Smooth muscle cell (in vitro differentiated cells): ENCODE measurements around the gene NADSYN1. TPM values are rescaled to one million over a fixed set of nuclear protein-coding genes. Genes with fewer than 3 reads are reported as not detected.

Source experiments
- DNase-seq: peaks from one replicate; lab custom pipeline; 2025; ENCODE audit not compliant: unreplicated experiment; lab: John Stamatoyannopoulos, UW
- H2AFZ ChIP-seq: fragments of 200-600 bp; sonication (generic); 2 replicates; pipeline ENCODE4 v1.6.0; 2016; ENCODE audit warnings: antibody characterized with exemption, low read depth, mild to moderate bottlenecking
- H3F3A ChIP-seq: fragments of 200-600 bp; sonication (generic); 2 replicates; pipeline ENCODE4 v1.6.0; 2017; ENCODE audit warnings: antibody characterized with exemption, low read depth
- H3K27ac ChIP-seq: fragments of 200-600 bp; sonication (generic); 2 replicates; pipeline ENCODE4 v1.5.1; 2016; ENCODE audit warnings: low read depth, mild to moderate bottlenecking
- H3K27me3 ChIP-seq: fragments of 200-600 bp; sonication (generic); 2 replicates; pipeline ENCODE4 v1.6.1; 2016; ENCODE audit warnings: low read depth, mild to moderate bottlenecking
- H3K36me3 ChIP-seq: fragments of 200-600 bp; sonication (generic); 2 replicates; pipeline ENCODE4 v1.5.1; 2016; ENCODE audit warnings: low read depth
- H3K4me1 ChIP-seq: fragments of 200-600 bp; sonication (generic); 2 replicates; pipeline ENCODE4 v1.5.1; 2016; ENCODE audit warnings: low read depth
- H3K4me2 ChIP-seq: fragments of 200-600 bp; sonication (generic); 2 replicates; pipeline ENCODE4 v1.6.0; 2016; ENCODE audit warnings: mild to moderate bottlenecking
- H3K4me3 ChIP-seq: fragments of 200-600 bp; sonication (generic); 2 replicates; pipeline ENCODE4 v1.5.1; 2016; ENCODE audit warnings: mild to moderate bottlenecking
- H3K79me2 ChIP-seq: fragments of 200-600 bp; sonication (generic); 2 replicates; pipeline ENCODE4 v1.6.0; 2016; ENCODE audit warnings: low read depth, mild to moderate bottlenecking
- H3K9ac ChIP-seq: fragments of 200-600 bp; sonication (generic); 2 replicates; pipeline ENCODE4 v1.6.0; 2016; ENCODE audit warnings: low read depth
- H3K9me3 ChIP-seq: fragments of 200-600 bp; sonication (generic); replicated peaks from 2 replicates; pipeline ENCODE4 v1.5.1; 2016; ENCODE audit warnings: low read depth
- H4K20me1 ChIP-seq: fragments of 200-600 bp; sonication (generic); 2 replicates; pipeline ENCODE4 v1.6.0; 2016; ENCODE audit warnings: low read depth
- CTCF ChIP-seq: fragments of 200-600 bp; sonication (generic); IDR thresholded peaks from 2 replicates; pipeline ENCODE4 v1.5.1; 2017; ENCODE audit warnings: borderline replicate concordance, mild to moderate bottlenecking, antibody characterized with exemption; ENCODE audit not compliant: insufficient read depth, poor library complexity, severe bottlenecking
- WGBS: methylation state at CpG from one replicate; pipeline ENCODE4 v1.1.7; 2016; ENCODE audit warnings: low lambda C conversion rate; 5-methylcytosine and 5-hydroxymethylcytosine counted together
- polyA plus RNA-seq: library from polyadenylated mRNA; unstranded; fragments of >200 nt; fragmentation: Nextera tagmentation; extraction: Ambion mirVana; gene quantifications from 2 replicates; pipeline ENCODE4 v1.2.1, GENCODE V29; 2016
- total RNA-seq: library from RNA; depleted of rRNA; stranded (reverse); fragments of >200 nt; gene quantifications from 2 replicates; pipeline ENCODE4 v1.2.3, GENCODE V29; 2014

NADSYN1 gene
- total and polyA plus RNA-seq, 2 experiments from 2014 or later, result 30.2 to 33.8 TPM

- no peak for TF ChIP-seq CTCF
- Histone ChIP-seq H2AFZ (no peak overlapping the region), H3K4me1 (no peaks in the 10 kb centered on the region), H3F3A (no peaks in the 10 kb centered on the region), H3K4me3 (no peak overlapping the region), H3K9ac (no peak overlapping the region), H3K4me2 (no peak overlapping the region), H3K9me3 (no peaks in the 10 kb centered on the region), H3K27me3 (no peaks in the 10 kb centered on the region), H4K20me1 (no peaks in the 10 kb centered on the region), H3K36me3 (no peaks in the 10 kb centered on the region), H3K79me2 (no peaks in the 10 kb centered on the region), H3K27ac (no peak overlapping the region)
- 71% methylated on average over 7 of the region's 7 CpGs for WGBS
- no peak for DNase-seq
Observed at GRCh38 chr11:71428861-71429435, 24.1 kb upstream of the NADSYN1 start.

- no peak for DNase-seq
- no peak overlapping the region for H3K4me3 ChIP-seq
- 96% methylated on average over 6 of the region's 6 CpGs for WGBS
Observed at GRCh38 chr11:71429701-71430100, 23.3 kb upstream of the NADSYN1 start.

GRCh38 chr11:71430166-71430565 is 22.8 kb upstream of the NADSYN1 start:
- Histone ChIP-seq H3K9me3 (no peaks in the 10 kb centered on the region), H3F3A (no peaks in the 10 kb centered on the region), H3K4me3 (no peak overlapping the region), H3K79me2 (no peaks in the 10 kb centered on the region), H3K9ac (no peak overlapping the region), H4K20me1 (no peaks in the 10 kb centered on the region), H3K27ac (no peak overlapping the region), H2AFZ (no peak overlapping the region), H3K4me2 (no peak overlapping the region), H3K27me3 (no peaks in the 10 kb centered on the region), H3K4me1 (no peaks in the 10 kb centered on the region), H3K36me3 (no peaks in the 10 kb centered on the region)
- DNase-seq, result no peak
- 92% methylated on average over 9 of the region's 9 CpGs for WGBS
- no peak for TF ChIP-seq CTCF

More at GRCh38 chr11:71429701-71430100, 23.3 kb upstream of the NADSYN1 start:
- H3K27ac ChIP-seq, result no peak overlapping the region
- H3K36me3 ChIP-seq, result no peaks in the 10 kb centered on the region
- no peaks in the 10 kb centered on the region for H3K9me3 ChIP-seq
- no peak for TF ChIP-seq CTCF
- no peaks in the 10 kb centered on the region for H3K4me1 ChIP-seq
- H3K79me2 ChIP-seq, result no peaks in the 10 kb centered on the region
- no peaks in the 10 kb centered on the region for H3F3A ChIP-seq
- no peak overlapping the region for H3K9ac ChIP-seq
- no peak overlapping the region for H3K4me2 ChIP-seq
- H4K20me1 ChIP-seq, result no peaks in the 10 kb centered on the region
- H2AFZ ChIP-seq, result no peak overlapping the region
- H3K27me3 ChIP-seq, result no peaks in the 10 kb centered on the region

- Histone ChIP-seq H3K36me3 (no peaks in the 10 kb centered on the region), H3F3A (no peaks in the 10 kb centered on the region), H3K9ac (no peak overlapping the region), H4K20me1 (no peaks in the 10 kb centered on the region), H3K4me2 (no peak overlapping the region), H3K4me3 (no peak overlapping the region), H2AFZ (no peak overlapping the region), H3K79me2 (no peaks in the 10 kb centered on the region), H3K27ac (no peak overlapping the region), H3K4me1 (no peaks in the 10 kb centered on the region), H3K27me3 (no peaks in the 10 kb centered on the region), H3K9me3 (no peaks in the 10 kb centered on the region)
- no peak for DNase-seq
- WGBS, result 63% methylated on average over 7 of the region's 7 CpGs
- no peak for TF ChIP-seq CTCF
Observed at GRCh38 chr11:71431271-71431670, 21.7 kb upstream of the NADSYN1 start.
